Sigmoid colon (tissue), 4 donors: ENCODE results near the gene MSH2.

Source experiments
- CTCF ChIP-seq, 4 experiments: fragments of 450-650 bp in 3 of 4; fragments of 200-600 bp in 1 of 4; IDR thresholded peaks; one replicate each; pipeline ENCODE4 v1.5.1; 2016 to 2019; ENCODE audit warnings: antibody characterized with exemption in 4 of 4, mild to moderate bottlenecking in 3 of 4, moderate library complexity in 2 of 4
- EP300 ChIP-seq, 4 donors: sonication (generic); formaldehyde crosslinking; IDR thresholded peaks; one replicate each; pipeline ENCODE4 v1.6.1; 2017; ENCODE audit warnings: antibody characterized with exemption in 4 of 4
- POLR2A ChIP-seq, 2 donors: fragments of 450-650 bp; IDR thresholded peaks; one replicate each; pipeline ENCODE4 v1.6.1; 2016; ENCODE audit warnings: antibody characterized with exemption in 2 of 2, mild to moderate bottlenecking in 2 of 2, moderate library complexity in 2 of 2
- POLR2AphosphoS5 ChIP-seq, 4 donors: sonication (generic); formaldehyde crosslinking; IDR thresholded peaks; one replicate each; pipeline ENCODE4 v1.6.1; 2017; ENCODE audit warnings: antibody characterized with exemption in 4 of 4

GRCh38 chr2:47521666-47522285 is 118.8 kb downstream of the MSH2 start:
- TF ChIP-seq POLR2AphosphoS5 (IDR thresholded peaks at IDR 0.05), result no peak
- TF ChIP-seq CTCF (IDR thresholded peaks at IDR 0.05), result no peak
- no peak for TF ChIP-seq POLR2A (IDR thresholded peaks at IDR 0.05)
- TF ChIP-seq EP300 (IDR thresholded peaks at IDR 0.05), result no peak
